Muscle layer of duodenum (tissue), 2 donors: Measurements from ENCODE around the gene LGALS12.
A peak's percentile ranks its signal among the peaks of the same experiment; 100 is the strongest.

Source experiments
- H3K27ac ChIP-seq: one replicate; pipeline ENCODE4 v1.7.0; 2013; ENCODE audit warnings: mild to moderate bottlenecking, low read length
- H3K27me3 ChIP-seq: one replicate; pipeline ENCODE4 v1.7.0; 2013; ENCODE audit warnings: low read depth, mild to moderate bottlenecking, control low read depth, low read length
- H3K36me3 ChIP-seq, 2 donors: one replicate each; pipeline ENCODE4 v1.7.0; 2013; ENCODE audit warnings: low read length in 2 of 2, control low read depth in 1 of 2, mild to moderate bottlenecking in 1 of 2; ENCODE audit not compliant: insufficient read depth in 2 of 2, control insufficient read depth in 1 of 2
- H3K4me1 ChIP-seq, 2 donors: one replicate each; pipeline ENCODE4 v1.7.0; 2013; ENCODE audit warnings: low read length in 2 of 2, mild to moderate bottlenecking in 2 of 2, control low read depth in 1 of 2, moderate library complexity in 1 of 2; ENCODE audit not compliant: insufficient read depth in 2 of 2, control insufficient read depth in 1 of 2
- H3K4me3 ChIP-seq, 2 donors: one replicate each; pipeline ENCODE4 v1.7.0; 2013; ENCODE audit warnings: low read length in 2 of 2, low read depth in 1 of 2, mild to moderate bottlenecking in 1 of 2
- H3K9me3 ChIP-seq, 2 donors: one replicate each; pipeline ENCODE4 v1.7.0; 2013; ENCODE audit warnings: low read length in 2 of 2, control low read depth in 1 of 2, mild to moderate bottlenecking in 1 of 2; ENCODE audit not compliant: control insufficient read depth in 1 of 2
- donor health status: healthy.

LGALS12 gene

GRCh38 chr11:63551091-63551888 lies 45.4 kb downstream of the LGALS12 start:
- Histone ChIP-seq H3K27me3 (no peaks in the 10 kb centered on the region), H3K27ac (no peak overlapping the region), H3K9me3 (no peaks in the 10 kb centered on the region), H3K36me3 (peaks cover 4 to 15% of the 10 kb centered on the region in 2 donors), H3K4me1 (no peaks in the 10 kb centered on the region), H3K4me3 (no peak overlapping the region)

- Histone ChIP-seq H3K36me3 (peaks cover 4 to 9% of the 10 kb centered on the region in 2 donors), H3K27ac (no peak overlapping the region), H3K27me3 (no peaks in the 10 kb centered on the region), H3K9me3 (no peaks in the 10 kb centered on the region), H3K4me1 (no peaks in the 10 kb centered on the region), H3K4me3 (no peak overlapping the region)
These were observed 46.0 kb downstream of the LGALS12 start for GRCh38 chr11:63551889-63552266.

- Histone ChIP-seq H3K9me3 (no peaks in the 10 kb centered on the region), H3K4me1 (no peaks in the 10 kb centered on the region), H3K27ac (no peak overlapping the region), H3K4me3 (no peak overlapping the region), H3K36me3 (no peaks in the 10 kb centered on the region), H3K27me3 (no peaks in the 10 kb centered on the region)
These were observed 47.0 kb downstream of the LGALS12 start for GRCh38 chr11:63552921-63553320.

- H3K4me3 ChIP-seq = no peak overlapping the region
- H3K36me3 ChIP-seq = no peaks in the 10 kb centered on the region
- no peaks in the 10 kb centered on the region for H3K9me3 ChIP-seq
- no peaks in the 10 kb centered on the region for H3K4me1 ChIP-seq
- H3K27ac ChIP-seq = no peak overlapping the region
- H3K27me3 ChIP-seq = no peaks in the 10 kb centered on the region
These were observed 47.9 kb downstream of the LGALS12 start for GRCh38 chr11:63553759-63554158.

GRCh38 chr11:63554877-63555223 lies 49.0 kb downstream of the LGALS12 start:
- no peak overlapping the region for H3K4me3 ChIP-seq

GRCh38 chr11:63556404-63557013 lies 50.6 kb downstream of the LGALS12 start:
- Histone ChIP-seq H3K27ac (no peak overlapping the region), H3K9me3 (no peaks in the 10 kb centered on the region), H3K36me3 (no peaks in the 10 kb centered on the region), H3K27me3 (no peaks in the 10 kb centered on the region), H3K4me1 (no peaks in the 10 kb centered on the region), H3K4me3 (no peak overlapping the region)

More at GRCh38 chr11:63554877-63555223, 49.0 kb downstream of the LGALS12 start:
- no peaks in the 10 kb centered on the region for H3K9me3 ChIP-seq
- H3K27me3 ChIP-seq = no peaks in the 10 kb centered on the region
- H3K27ac ChIP-seq = no peak overlapping the region
- no peaks in the 10 kb centered on the region for H3K36me3 ChIP-seq
- no peaks in the 10 kb centered on the region for H3K4me1 ChIP-seq

GRCh38 chr11:63557570-63557969 lies 51.7 kb downstream of the LGALS12 start:
- H3K9me3 ChIP-seq = no peaks in the 10 kb centered on the region
- H3K27ac ChIP-seq = no peak overlapping the region
- H3K36me3 ChIP-seq = no peaks in the 10 kb centered on the region
- no peaks in the 10 kb centered on the region for H3K4me1 ChIP-seq
- no peak overlapping the region for H3K4me3 ChIP-seq
- H3K27me3 ChIP-seq = no peaks in the 10 kb centered on the region

GRCh38 chr11:63558459-63559157 lies 52.7 kb downstream of the LGALS12 start:
- no peaks in the 10 kb centered on the region for H3K36me3 ChIP-seq
- H3K27me3 ChIP-seq = no peaks in the 10 kb centered on the region
- H3K9me3 ChIP-seq = no peaks in the 10 kb centered on the region
- no peaks in the 10 kb centered on the region for H3K4me1 ChIP-seq
- H3K4me3 ChIP-seq = no peak overlapping the region
- no peak overlapping the region for H3K27ac ChIP-seq

GRCh38 chr11:63560506-63561180 lies 54.8 kb downstream of the LGALS12 start:
- H3K4me1 ChIP-seq = peaks cover 0 to 2% of the 10 kb centered on the region in 2 donors
- H3K9me3 ChIP-seq = no peaks in the 10 kb centered on the region
- H3K4me3 ChIP-seq = no peak overlapping the region
- no peak overlapping the region for H3K27ac ChIP-seq
- no peaks in the 10 kb centered on the region for H3K27me3 ChIP-seq
- H3K36me3 ChIP-seq = no peaks in the 10 kb centered on the region

GRCh38 chr11:63563201-63564055 lies 57.5 kb downstream of the LGALS12 start, which contains the start of gene PLAAT2:
TSS of gene PLAAT2 (minus strand) at chr11:63563379. CDS start at chr11:63563324, 55 bp downstream.
- Histone ChIP-seq H3K27me3 (no peaks in the 10 kb centered on the region), H3K9me3 (no peaks in the 10 kb centered on the region), H3K27ac (peak within 1 kb of the TSS; percentile 21), H3K4me3 (no peak within 1 kb of the TSS), H3K4me1 (peaks cover 2 to 4% of the 10 kb centered on the region in 2 donors), H3K36me3 (no peaks in the 10 kb centered on the region)
